Activated T-cell treated with anti-CD3 and anti-CD28 coated beads, Interleukin-2, amount 50 U/mL, for 72 hours (primary cell): ENCODE results near the gene BCL2L11. TPM values are rescaled to one million over a fixed set of nuclear protein-coding genes. Genes with fewer than 3 reads are reported as not detected.

Experiments
- ATAC-seq, 2 donors: fragments of 150-1000 bp; cut with Tn5 transposase; replicated peaks in 1 of 2; 2 replicates each; pipeline ENCODE4 v1.10.0; 2021; ENCODE audit warnings: moderate library complexity in 2 of 2, mild to moderate bottlenecking in 1 of 2
- DNase-seq, 2 donors: peaks; one replicate each; pipeline ENCODE4 v3.0.0; 2021 to 2022; ENCODE audit warnings: mixed read lengths in 1 of 2
- H3K27ac Mint-ChIP-seq: one replicate; pipeline ENCODE4 v1.8.0; 2022; ENCODE audit warnings: mild to moderate bottlenecking, moderate library complexity, mixed read lengths
- H3K27me3 Mint-ChIP-seq: one replicate; pipeline ENCODE4 v1.8.0; 2022; ENCODE audit warnings: low read depth, mixed read lengths
- H3K36me3 Mint-ChIP-seq, 2 donors: one replicate each; pipeline ENCODE4 v1.8.0; 2022; ENCODE audit warnings: mixed read lengths in 2 of 2, mild to moderate bottlenecking in 1 of 2; ENCODE audit not compliant: insufficient read depth in 2 of 2
- H3K4me1 Mint-ChIP-seq: one replicate; pipeline ENCODE4 v1.8.0; 2022; ENCODE audit warnings: low read depth, mixed read lengths
- H3K4me3 Mint-ChIP-seq, 2 donors: one replicate each; pipeline ENCODE4 v1.8.0; 2022; ENCODE audit warnings: mild to moderate bottlenecking in 2 of 2, mixed read lengths in 2 of 2, moderate library complexity in 2 of 2
- H3K9me3 Mint-ChIP-seq, 2 donors: one replicate each; pipeline ENCODE4 v1.8.0; 2022; ENCODE audit warnings: mixed read lengths in 2 of 2
- total RNA-seq, 2 donors: library from RNA; stranded (reverse); gene quantifications; one replicate each; pipeline ENCODE4 v1.2.3, GENCODE V29; 2022

BCL2L11 gene
- total RNA-seq, 2 donors from 2014 or later: 35.4 to 36.0 TPM

DNA sequence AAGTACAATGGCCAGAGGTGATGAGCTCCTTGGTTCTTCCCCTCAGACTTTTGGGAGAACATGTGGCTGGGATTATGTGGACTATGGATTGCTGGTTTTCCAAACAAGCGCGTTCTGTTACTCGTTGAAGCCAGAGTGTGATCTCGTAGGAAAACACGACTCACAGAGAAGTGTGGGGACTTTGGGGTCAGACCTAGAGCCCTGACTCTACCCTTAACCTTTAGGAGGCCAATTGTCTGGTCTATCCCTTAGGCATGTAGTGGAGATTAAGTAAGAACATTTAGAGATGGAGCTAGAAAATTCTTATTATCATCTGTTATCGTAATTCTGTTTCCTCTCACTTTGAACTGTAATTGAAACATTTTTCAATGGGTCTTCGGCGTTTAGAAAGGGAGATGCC, 35.8 kb downstream of the BCL2L11 start:
- DNase-seq (no peak), ATAC-seq (no peak)
- Mint-ChIP-seq H3K4me3 (peak overlapping the region in 1 of 2 donors; percentile 39), H3K4me1 (peaks cover 54% of the 10 kb centered on the region), H3K27me3 (no peaks in the 10 kb centered on the region), H3K36me3 (peaks cover 12 to 32% of the 10 kb centered on the region in 2 donors), H3K27ac (no peak overlapping the region), H3K9me3 (no peaks in the 10 kb centered on the region)

DNA sequence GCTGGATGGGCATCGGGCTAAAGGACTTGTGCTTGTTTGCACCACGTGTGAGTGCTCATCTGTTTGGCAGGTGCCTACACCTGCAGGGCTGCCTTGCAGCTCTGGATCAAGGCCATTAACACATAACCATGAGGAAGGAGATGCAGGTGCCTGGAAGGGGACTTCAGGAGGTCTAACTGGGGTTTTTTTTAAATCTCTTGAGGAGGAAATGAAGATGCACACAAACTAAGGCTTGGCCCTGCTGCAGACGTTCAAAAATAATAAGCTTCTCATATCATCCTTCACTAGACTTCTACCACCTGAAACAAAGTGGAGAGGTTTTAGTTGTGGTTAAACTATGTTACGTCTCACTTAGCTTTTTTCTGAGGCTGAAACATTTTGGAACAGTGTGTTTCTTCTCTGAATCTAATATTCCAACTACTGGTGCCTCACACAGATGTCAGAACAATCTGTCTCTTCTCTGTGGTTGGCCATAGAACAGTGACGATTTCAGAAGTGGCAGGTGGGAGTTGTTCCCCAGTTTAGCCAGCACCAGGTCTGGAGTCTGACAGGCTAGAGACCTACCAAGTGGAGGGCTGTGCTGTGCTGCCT, 36.5 kb downstream of the BCL2L11 start:
- H3K4me3 Mint-ChIP-seq: peak overlapping the region in 1 of 2 donors; percentile 39
- no peaks in the 10 kb centered on the region for H3K27me3 Mint-ChIP-seq
- ATAC-seq (peak; percentile 32 to 58), DNase-seq (no peak)
- H3K27ac Mint-ChIP-seq: no peak overlapping the region
- H3K4me1 Mint-ChIP-seq: peaks cover 60% of the 10 kb centered on the region
- no peaks in the 10 kb centered on the region for H3K9me3 Mint-ChIP-seq
- H3K36me3 Mint-ChIP-seq: peaks cover 9 to 25% of the 10 kb centered on the region in 2 donors

DNA sequence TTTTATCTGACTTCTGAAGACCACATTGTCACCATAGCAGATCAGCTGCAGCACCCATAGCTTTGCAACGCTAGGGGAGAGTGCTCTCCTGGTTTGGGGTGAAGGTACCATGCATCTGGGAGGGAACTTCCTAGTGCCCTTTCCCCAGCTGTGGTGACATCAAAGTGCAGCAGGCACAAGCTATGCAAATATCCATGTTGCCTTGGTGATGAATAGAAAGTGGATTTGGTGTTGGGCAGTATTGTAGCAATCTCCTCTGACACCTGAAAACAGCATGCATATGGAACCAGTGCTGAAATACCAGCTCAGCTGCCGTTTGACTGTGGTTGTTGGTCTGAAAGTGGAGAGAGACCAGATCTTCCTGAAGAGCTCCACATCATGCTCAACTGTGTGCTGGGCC, 37.1 kb downstream of the BCL2L11 start:
- ATAC-seq (peak; percentile 7 to 30), DNase-seq (no peak)
- H3K27me3 Mint-ChIP-seq: no peaks in the 10 kb centered on the region
- peaks cover 10 to 24% of the 10 kb centered on the region in 2 donors for H3K36me3 Mint-ChIP-seq
- H3K4me3 Mint-ChIP-seq: no peak overlapping the region
- H3K9me3 Mint-ChIP-seq: no peaks in the 10 kb centered on the region
- H3K27ac Mint-ChIP-seq: no peak overlapping the region
- peaks cover 66% of the 10 kb centered on the region for H3K4me1 Mint-ChIP-seq

GRCh38 chr2:111159641-111160040, 38.9 kb downstream of the BCL2L11 start:
- Mint-ChIP-seq H3K4me3 (no peak overlapping the region), H3K9me3 (no peaks in the 10 kb centered on the region), H3K27me3 (no peaks in the 10 kb centered on the region), H3K27ac (no peak overlapping the region), H3K36me3 (peaks cover 8 to 21% of the 10 kb centered on the region in 2 donors), H3K4me1 (peaks cover 70% of the 10 kb centered on the region)
- no peak for DNase-seq
- ATAC-seq: no peak

DNA sequence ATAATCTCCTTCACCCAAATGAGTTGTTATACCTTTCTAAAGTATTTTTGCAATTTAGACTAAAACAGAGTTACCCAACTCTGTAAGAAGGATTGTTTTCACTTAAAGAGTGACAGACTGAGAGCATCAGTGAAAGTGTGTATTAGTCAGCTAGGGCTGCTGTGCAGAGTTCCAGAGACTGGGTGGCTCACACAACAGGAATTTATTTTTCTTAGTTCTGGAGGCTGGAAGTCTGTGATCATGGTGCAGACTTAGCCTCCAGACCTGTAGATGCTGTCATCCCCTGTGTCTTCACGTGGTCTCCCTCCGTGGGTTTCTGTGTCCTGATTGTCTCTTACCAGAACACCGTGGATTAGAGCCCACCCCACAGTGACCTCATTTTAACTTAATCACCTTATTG, 40.0 kb downstream of the BCL2L11 start:
- H3K4me1 Mint-ChIP-seq: peaks cover 59% of the 10 kb centered on the region
- H3K4me3 Mint-ChIP-seq: no peak overlapping the region
- no peaks in the 10 kb centered on the region for H3K27me3 Mint-ChIP-seq
- no peak overlapping the region for H3K27ac Mint-ChIP-seq
- ATAC-seq: no peak
- no peaks in the 10 kb centered on the region for H3K9me3 Mint-ChIP-seq
- H3K36me3 Mint-ChIP-seq: peaks cover 11 to 30% of the 10 kb centered on the region in 2 donors
- no peak for DNase-seq

DNA sequence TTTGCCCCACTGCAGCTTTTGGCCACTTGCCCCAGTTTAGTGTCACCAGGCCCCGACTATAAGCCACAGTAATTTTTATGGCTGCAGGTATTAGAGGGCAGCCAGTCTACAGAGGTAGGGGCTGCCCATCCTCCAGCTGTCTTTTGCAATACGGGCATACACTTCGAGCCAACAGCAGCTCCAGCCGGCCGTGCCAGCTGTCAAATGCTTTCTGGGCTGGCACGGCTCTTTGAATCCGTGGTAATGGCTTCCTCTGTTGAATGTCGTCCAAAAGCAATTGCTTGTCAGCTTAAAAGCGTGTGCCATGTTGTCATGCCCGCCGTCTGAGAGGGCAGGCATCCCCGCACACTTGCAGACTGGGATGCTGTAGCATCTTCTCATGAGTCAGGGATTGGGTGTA, 41.3 kb downstream of the BCL2L11 start:
- no peak for ATAC-seq
- H3K4me1 Mint-ChIP-seq: peaks cover 50% of the 10 kb centered on the region
- no peaks in the 10 kb centered on the region for H3K27me3 Mint-ChIP-seq
- no peak overlapping the region for H3K27ac Mint-ChIP-seq
- peaks cover 11 to 33% of the 10 kb centered on the region in 2 donors for H3K36me3 Mint-ChIP-seq
- DNase-seq: no peak
- H3K4me3 Mint-ChIP-seq: no peak overlapping the region
- no peaks in the 10 kb centered on the region for H3K9me3 Mint-ChIP-seq

DNA sequence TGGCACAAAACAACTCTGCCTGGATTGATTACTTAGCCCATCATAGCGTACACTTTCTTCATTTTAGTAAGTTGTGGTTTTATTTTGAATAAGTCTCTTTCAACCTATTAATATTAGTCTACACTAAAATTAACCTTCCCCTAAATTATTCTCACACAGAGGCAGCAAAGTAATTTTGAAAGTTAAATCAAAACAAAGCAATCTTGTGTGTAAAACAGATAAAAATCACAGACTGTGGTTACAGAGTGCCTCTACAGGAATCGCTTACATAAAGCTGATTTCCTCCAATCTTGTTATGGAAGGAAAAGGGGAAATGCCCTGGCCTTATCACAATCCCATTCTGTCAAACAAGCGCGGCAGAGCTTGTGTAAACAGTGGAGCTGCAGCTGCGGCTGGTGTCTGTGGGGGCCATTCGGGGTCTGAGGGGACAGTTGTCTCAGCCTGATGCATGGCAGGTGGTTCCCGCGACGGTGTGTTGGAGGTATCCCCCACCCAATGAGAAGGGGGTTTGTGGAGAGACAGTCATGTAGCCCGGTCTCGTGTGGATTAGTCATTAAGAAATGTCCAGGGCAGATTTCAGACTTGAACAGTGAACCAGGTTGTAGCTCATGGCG, 42.1 kb downstream of the BCL2L11 start:
- Mint-ChIP-seq H3K27me3 (no peaks in the 10 kb centered on the region), H3K36me3 (peaks cover 11 to 29% of the 10 kb centered on the region in 2 donors), H3K27ac (no peak overlapping the region), H3K9me3 (no peaks in the 10 kb centered on the region), H3K4me3 (peak overlapping the region in 1 of 2 donors; percentile 29), H3K4me1 (peaks cover 50% of the 10 kb centered on the region)
- peak; percentile 11 to 34 for DNase-seq
- ATAC-seq: peak; percentile 69 to 73

GRCh38 chr2:111164078-111164477, 43.4 kb downstream of the BCL2L11 start:
- Mint-ChIP-seq H3K36me3 (peaks cover 9 to 25% of the 10 kb centered on the region in 2 donors), H3K27me3 (peaks cover 5% of the 10 kb centered on the region), H3K4me1 (peaks cover 55% of the 10 kb centered on the region), H3K4me3 (no peak overlapping the region), H3K9me3 (no peaks in the 10 kb centered on the region), H3K27ac (no peak overlapping the region)
- ATAC-seq (no peak), DNase-seq (no peak)

GRCh38 chr2:111165084-111165483, 44.4 kb downstream of the BCL2L11 start:
- Mint-ChIP-seq H3K4me1 (peaks cover 51% of the 10 kb centered on the region), H3K27ac (no peak overlapping the region), H3K27me3 (peaks cover 15% of the 10 kb centered on the region), H3K9me3 (no peaks in the 10 kb centered on the region), H3K36me3 (peaks cover 9 to 24% of the 10 kb centered on the region in 2 donors), H3K4me3 (no peak overlapping the region)
- DNase-seq: no peak
- ATAC-seq: no peak

GRCh38 chr2:111166115-111166514, 45.4 kb downstream of the BCL2L11 start:
- Mint-ChIP-seq H3K4me3 (no peak overlapping the region), H3K9me3 (no peaks in the 10 kb centered on the region), H3K4me1 (peaks cover 48% of the 10 kb centered on the region), H3K36me3 (peaks cover 7 to 20% of the 10 kb centered on the region in 2 donors), H3K27ac (no peak overlapping the region), H3K27me3 (peaks cover 21% of the 10 kb centered on the region)
- ATAC-seq (no peak), DNase-seq (no peak)

DNA sequence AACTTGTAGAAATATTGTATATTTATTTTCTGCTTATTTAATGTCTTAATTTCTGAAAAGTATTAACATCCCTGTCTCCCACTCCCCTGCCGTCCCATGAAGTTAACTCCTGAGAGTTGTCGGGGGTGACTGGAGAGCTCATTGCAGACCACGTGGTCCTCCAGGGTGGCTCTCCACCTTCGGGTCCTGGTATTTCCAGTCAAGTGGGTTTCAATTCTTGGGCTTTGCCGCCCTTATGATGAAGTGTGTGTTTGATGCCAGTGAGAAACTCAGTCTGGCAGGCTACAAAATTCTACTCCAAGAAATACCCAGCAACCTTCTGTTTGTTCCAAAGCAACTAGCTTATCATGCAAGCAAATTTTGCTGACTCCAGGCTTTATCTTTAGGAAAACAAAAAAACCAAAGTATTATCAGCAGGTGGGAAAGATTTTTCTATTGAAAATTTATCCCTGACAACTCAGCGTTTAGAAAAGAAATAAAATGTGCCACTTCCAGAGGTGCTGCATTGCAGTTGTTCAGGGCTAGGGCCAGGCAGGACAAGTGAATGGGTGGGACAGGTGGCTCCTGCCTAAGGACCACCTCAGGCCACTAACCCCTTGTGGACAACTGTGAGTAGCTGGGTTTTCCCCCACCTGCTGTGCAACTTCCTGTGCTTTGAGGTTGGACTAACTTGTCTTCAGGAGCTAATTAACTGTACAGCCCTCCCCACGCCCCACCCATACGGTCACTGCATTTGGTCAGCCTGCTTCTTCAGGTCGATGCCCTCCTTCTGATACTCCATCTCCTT, 46.6 kb downstream of the BCL2L11 start:
- peaks cover 7 to 20% of the 10 kb centered on the region in 2 donors for H3K36me3 Mint-ChIP-seq
- DNase-seq (no peak), ATAC-seq (no peak)
- H3K9me3 Mint-ChIP-seq: no peaks in the 10 kb centered on the region
- peaks cover 31% of the 10 kb centered on the region for H3K27me3 Mint-ChIP-seq
- peaks cover 47% of the 10 kb centered on the region for H3K4me1 Mint-ChIP-seq
- H3K27ac Mint-ChIP-seq: no peak overlapping the region
- H3K4me3 Mint-ChIP-seq: no peak overlapping the region

DNA sequence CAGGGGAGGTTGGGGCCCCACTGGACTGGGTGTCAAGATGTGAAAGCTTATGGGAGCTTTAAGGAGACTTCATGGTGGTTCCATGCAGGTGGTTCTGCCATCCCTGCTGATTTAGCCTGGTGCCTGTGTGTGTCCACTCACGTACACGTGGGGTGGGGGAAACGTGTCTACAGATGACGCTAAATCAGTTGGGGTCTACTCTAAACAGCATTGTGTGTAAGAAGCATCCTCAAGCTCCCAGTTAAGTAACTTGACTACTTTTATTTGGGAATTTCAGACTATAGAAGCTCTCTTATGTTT, 47.1 kb downstream of the BCL2L11 start:
- no peak overlapping the region for H3K4me3 Mint-ChIP-seq

GRCh38 chr2:111168528-111169239, 48.0 kb downstream of the BCL2L11 start:
- no peaks in the 10 kb centered on the region for H3K9me3 Mint-ChIP-seq
- peak overlapping the region in 1 of 2 donors; percentile 20 for H3K4me3 Mint-ChIP-seq
- ATAC-seq (peak; percentile 96 to 97), DNase-seq (peak; percentile 75 to 84)
- H3K36me3 Mint-ChIP-seq: peaks cover 4 to 15% of the 10 kb centered on the region in 2 donors
- H3K27me3 Mint-ChIP-seq: peaks cover 31% of the 10 kb centered on the region
- no peak overlapping the region for H3K27ac Mint-ChIP-seq
- peaks cover 35% of the 10 kb centered on the region for H3K4me1 Mint-ChIP-seq

More for the DNA sequence above, 47.1 kb downstream of the BCL2L11 start:
- Mint-ChIP-seq H3K36me3 (peaks cover 5 to 18% of the 10 kb centered on the region in 2 donors), H3K27me3 (peaks cover 31% of the 10 kb centered on the region), H3K4me1 (peaks cover 42% of the 10 kb centered on the region), H3K9me3 (no peaks in the 10 kb centered on the region), H3K27ac (no peak overlapping the region)
- no peak for DNase-seq
- ATAC-seq: no peak
